BLaER1 treated with 17β-estradiol and CSF1 and Interleukin-3, amounts not matched to agents 10 nM and 100 nM (cell line): ENCODE measurements around the gene WDR62.

Experiments
- H3K27ac ChIP-seq, 11 experiments: shearing (Covaris generic); formaldehyde crosslinking; 2 replicates each; pipeline ENCODE4 v1.8.1; 2022
- H3K27me3 ChIP-seq, 11 experiments: shearing (Covaris generic); formaldehyde crosslinking; 2 replicates each; pipeline ENCODE4 v1.8.1; 2022
- H3K36me3 ChIP-seq, 11 experiments: shearing (Covaris generic); formaldehyde crosslinking; 2 replicates each; pipeline ENCODE4 v1.8.1; 2022
- H3K4me1 ChIP-seq, 10 experiments: shearing (Covaris generic); formaldehyde crosslinking; 2 replicates each; pipeline ENCODE4 v1.8.1; 2022
- H3K4me2 ChIP-seq, 11 experiments: shearing (Covaris generic); formaldehyde crosslinking; 2 replicates each; pipeline ENCODE4 v1.8.1; 2022
- H3K4me3 ChIP-seq, 10 experiments: shearing (Covaris generic); formaldehyde crosslinking; 2 replicates each; pipeline ENCODE4 v1.8.1; 2022
- H3K9ac ChIP-seq, 11 experiments: shearing (Covaris generic); formaldehyde crosslinking; 2 replicates each; pipeline ENCODE4 v1.8.1; 2022
- H3K9me3 ChIP-seq, 11 experiments: shearing (Covaris generic); formaldehyde crosslinking; replicated peaks in 1 of 11; 2 replicates each; pipeline ENCODE4 v1.8.1; 2022
- H4K20me1 ChIP-seq, 11 experiments: shearing (Covaris generic); formaldehyde crosslinking; 2 replicates each; pipeline ENCODE4 v1.8.1; 2022
- Cebpa-rat ChIP-seq, 11 experiments: shearing (Covaris generic); IDR thresholded peaks; 2 replicates each; pipeline ENCODE4 v1.8.1; 2022

Gene WDR62

DNA sequence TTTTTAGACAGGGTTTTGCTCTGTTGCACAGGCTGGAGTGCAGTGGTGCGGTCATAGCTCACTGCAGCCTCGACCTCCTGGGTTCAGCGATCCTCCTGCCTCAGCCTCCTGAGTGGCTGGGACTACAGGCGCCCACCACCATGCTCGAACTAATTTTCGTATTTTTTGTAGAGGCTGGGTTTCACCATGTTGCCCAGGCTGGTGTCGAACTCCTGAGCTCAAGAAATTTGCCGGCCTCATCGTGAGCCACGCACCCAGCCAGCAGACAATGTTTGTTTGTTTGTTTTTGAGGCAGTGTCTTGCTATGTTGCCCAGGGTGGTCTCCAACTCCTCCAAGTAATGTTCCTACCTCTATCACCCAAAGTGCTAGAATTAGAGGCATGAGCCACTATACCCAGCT is 98.4 kb downstream of the WDR62 start:
- Histone ChIP-seq H3K36me3 (peaks cover 43 to 65% (median 54%) of the 10 kb centered on the region in 11 experiments), H3K27ac (no peak overlapping the region), H3K4me2 (no peak overlapping the region), H3K4me1 (no peaks in the 10 kb centered on the region), H3K9me3 (no peaks in the 10 kb centered on the region), H3K27me3 (no peaks in the 10 kb centered on the region), H3K9ac (no peak overlapping the region), H4K20me1 (peaks cover 0 to 55% (median 24%) of the 10 kb centered on the region in 11 experiments; a peak in 16 of 22 replicates), H3K4me3 (no peak overlapping the region)
- TF ChIP-seq Cebpa-rat (IDR thresholded peaks at IDR 0.05) = no peak
